ENCODE results near the gene HGS.
"Not testable (repeated sequence)": the region's sequence is repeated elsewhere in the genome, so short reads cannot be mapped to it uniquely, and the experiment has no call there.

HGS gene

GRCh38 chr17:81723651-81724209 is 39.9 kb downstream of the HGS start:
- DNase-seq: no peak

GRCh38 chr17:81725439-81725838 is 41.6 kb downstream of the HGS start:
- no peak for DNase-seq

- no peak for DNase-seq
These were observed 42.2 kb downstream of the HGS start for GRCh38 chr17:81726004-81726403.

GRCh38 chr17:81727324-81728031 is 43.7 kb downstream of the HGS start:
- DNase-seq: no peak

GRCh38 chr17:81733507-81734404 is 49.9 kb downstream of the HGS start:
- peak; percentile 86 for DNase-seq

- DNase-seq: no peak
These were observed 50.8 kb downstream of the HGS start for GRCh38 chr17:81734405-81735263.

- peak; percentile 2 for DNase-seq
These were observed 51.7 kb downstream of the HGS start for GRCh38 chr17:81735264-81736102.

- peak; percentile 4 for DNase-seq
These were observed 54.4 kb downstream of the HGS start for GRCh38 chr17:81737947-81738800.

- DNase-seq: no peak
These were observed 55.1 kb downstream of the HGS start for GRCh38 chr17:81738801-81739393.

GRCh38 chr17:81739593-81739992 is 55.8 kb downstream of the HGS start:
- DNase-seq: not testable (repeated sequence)

GRCh38 chr17:81740395-81740961 is 56.7 kb downstream of the HGS start:
- DNase-seq: no peak

- DNase-seq: no peak
These were observed 57.3 kb downstream of the HGS start for GRCh38 chr17:81741049-81741593.

- no peak for DNase-seq
These were observed 58.0 kb downstream of the HGS start for GRCh38 chr17:81741594-81742452.

Measured in midbrain (tissue), 1 donor.